Esophagus squamous epithelium (tissue), 4 donors: ENCODE results near the gene PLK3.

ENCODE experiments used
- CTCF ChIP-seq, 6 experiments: fragments of 450-650 bp in 4 of 6; fragments of 200-600 bp in 2 of 6; sonication (generic) in 2 of 6; IDR thresholded peaks; one replicate each; pipeline ENCODE4 v1.5.1; 2016 to 2019; ENCODE audit warnings: antibody characterized with exemption in 6 of 6, mild to moderate bottlenecking in 4 of 6, moderate library complexity in 4 of 6
- POLR2A ChIP-seq, 4 donors: fragments of 450-650 bp; IDR thresholded peaks; one replicate each; pipeline ENCODE4 v1.6.1; 2017; ENCODE audit warnings: antibody characterized with exemption in 4 of 4, mild to moderate bottlenecking in 4 of 4, moderate library complexity in 3 of 4

GRCh38 chr1:44812822-44813543 lies 12.8 kb downstream of the PLK3 start:
- TF ChIP-seq CTCF (IDR thresholded peaks at IDR 0.05) = no peak
- no peak for TF ChIP-seq POLR2A (IDR thresholded peaks at IDR 0.05)
